ENCODE results near the gene GP1BB. TPM values are rescaled to one million over a fixed set of nuclear protein-coding genes. Genes with fewer than 3 reads are reported as not detected.

The GP1BB gene
- total and polyA plus RNA-seq, 10 of the 15 experiments (the other 5 are each of a cell fraction or from before 2014, with no cell fraction given): 0.05 to 0.28 (median 0.28) TPM; not detected in 7

GRCh38 chr22:19743651-19744050, 20.3 kb downstream of the GP1BB start (continued):
- TF ChIP-seq RELB (IDR thresholded peaks at IDR 0.05; ENCODE audit: low read depth) (no peak), POU2F2 (IDR thresholded peaks at IDR 0.05; ENCODE audit: borderline replicate concordance, low read depth, low read length) (no peak), HCFC1 (IDR thresholded peaks at IDR 0.05; ENCODE audit: low read length) (no peak), ZBTB40 (IDR thresholded peaks at IDR 0.05; ENCODE audit: borderline replicate concordance) (no peak), EZH2 (IDR thresholded peaks at IDR 0.05; ENCODE audit: borderline replicate concordance, control insufficient read depth, low read depth, low read length) (no peak), GABPA (IDR thresholded peaks at IDR 0.05; ENCODE audit: low read depth) (no peak), PBX3 (IDR thresholded peaks at IDR 0.05; ENCODE audit: insufficient replicate concordance, low read depth, low read length) (no peak), ZNF207 (IDR thresholded peaks at IDR 0.05; ENCODE audit: borderline replicate concordance) (no peak), RCOR1 (conservative IDR thresholded peaks at IDR 0.05; ENCODE audit: low read depth, low read length) (no peak)
- TF ChIP-seq, protein P1, sequence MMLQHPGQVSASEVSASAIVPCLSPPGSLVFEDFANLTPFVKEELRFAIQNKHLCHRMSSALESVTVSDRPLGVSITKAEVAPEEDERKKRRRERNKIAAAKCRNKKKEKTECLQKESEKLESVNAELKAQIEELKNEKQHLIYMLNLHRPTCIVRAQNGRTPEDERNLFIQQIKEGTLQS (IDR thresholded peaks at IDR 0.05; ENCODE audit: borderline replicate concordance, extremely low read depth, low read depth, low read length): no peak
